DMS 273 (cell line): ENCODE data around the gene DCHS1.
"Not testable (repeated sequence)": the region's sequence is repeated elsewhere in the genome, so short reads cannot be mapped to it uniquely, and the experiment has no call there.

Experiments used
- DNase-seq: peaks from one replicate; lab custom pipeline; 2025; ENCODE audit not compliant: unreplicated experiment; lab: John Stamatoyannopoulos, UW

Gene DCHS1

GRCh38 chr11:6655790-6656583 lies at the start of gene DCHS1:
TSS of gene DCHS1 (minus strand) at chr11:6655809. CDS start at chr11:6641613, 14,196 bp downstream.
- peak; percentile 27 for DNase-seq

GRCh38 chr11:6703247-6704063 lies 47.8 kb upstream of the DCHS1 start:
- peak; percentile 64 for DNase-seq

- not testable (repeated sequence) for DNase-seq
Measured at GRCh38 chr11:6701955-6702354, 46.3 kb upstream of the DCHS1 start.

GRCh38 chr11:6695377-6695776 lies 39.8 kb upstream of the DCHS1 start:
- no peak for DNase-seq

GRCh38 chr11:6694229-6694535 lies 38.6 kb upstream of the DCHS1 start:
- no peak for DNase-seq

- DNase-seq, result no peak
Measured at GRCh38 chr11:6693342-6694228, 38.0 kb upstream of the DCHS1 start.

- DNase-seq, result no peak
Measured at GRCh38 chr11:6692128-6692527, 36.5 kb upstream of the DCHS1 start.

GRCh38 chr11:6690431-6691132 lies 35.0 kb upstream of the DCHS1 start:
- DNase-seq, result not testable (repeated sequence)

GRCh38 chr11:6687876-6688275 lies 32.3 kb upstream of the DCHS1 start:
- no peak for DNase-seq

GRCh38 chr11:6686006-6686405 lies 30.4 kb upstream of the DCHS1 start:
- DNase-seq, result no peak

GRCh38 chr11:6684068-6684467 lies 28.5 kb upstream of the DCHS1 start:
- not testable (repeated sequence) for DNase-seq

GRCh38 chr11:6682936-6683861 lies 27.6 kb upstream of the DCHS1 start, which contains the start of gene MRPL17:
TSS of gene MRPL17 (minus strand) at chr11:6683340. CDS start at chr11:6683296, 44 bp downstream.
- peak; percentile 98 for DNase-seq

GRCh38 chr11:6682591-6682935 lies 27.0 kb upstream of the DCHS1 start:
- DNase-seq, result no peak

GRCh38 chr11:6681949-6682348 lies 26.3 kb upstream of the DCHS1 start:
- DNase-seq, result peak; percentile 15

GRCh38 chr11:6681505-6681904 lies 25.9 kb upstream of the DCHS1 start:
- DNase-seq, result no peak

GRCh38 chr11:6677018-6677417 lies 21.4 kb upstream of the DCHS1 start:
- DNase-seq, result no peak

GRCh38 chr11:6674862-6675261 lies 19.3 kb upstream of the DCHS1 start:
- no peak for DNase-seq

GRCh38 chr11:6674219-6674597 lies 18.6 kb upstream of the DCHS1 start:
- no peak for DNase-seq

- DNase-seq, result no peak
Measured at GRCh38 chr11:6673523-6674218, 18.1 kb upstream of the DCHS1 start.
